Measurements from ENCODE around the gene INF2. TPM values are rescaled to one million over a fixed set of nuclear protein-coding genes. Genes with fewer than 3 reads are reported as not detected.

The INF2 gene
- total and polyA plus RNA-seq, 2 experiments from 2014 or later: 36.7 to 75.5 TPM

- Histone ChIP-seq H3F3A (replicated peaks; ENCODE audit: low read depth) (0 out of 2 replicates have a peak, but pooled peaks cover 2% of the 10 kb centered on the region), H4K20me1 (replicated peaks; ENCODE audit: insufficient read depth) (peaks cover 3% of the 10 kb centered on the region; the same call in 1 of the 2 replicates), H3K36me3 (ENCODE audit: insufficient read depth) (peaks cover 3% of the 10 kb centered on the region; the same call in 1 of the 2 replicates), H2AFZ (no peak overlapping the region), H3K27me3 (ENCODE audit: insufficient read depth) (no peaks in the 10 kb centered on the region), H3K79me2 (replicated peaks; ENCODE audit: insufficient read depth) (peaks cover 6% of the 10 kb centered on the region; the same call in 1 of the 2 replicates), H3K4me2 (no peak overlapping the region), H3K4me1 (ENCODE audit: insufficient read depth) (peaks cover 23% of the 10 kb centered on the region), H3K9me2 (ENCODE audit: insufficient read depth) (no peaks in the 10 kb centered on the region), H3K27ac (ENCODE audit: low read depth) (no peak overlapping the region), H3K4me3 (no peak overlapping the region)
- ATAC-seq (no peak), DNase-seq (ENCODE audit: low spot score) (no peak)
- no peak overlapping the region for H3K4me3 Mint-ChIP-seq
- no peak overlapping the region; the same call in 1 of the 2 replicates for H3K27ac Mint-ChIP-seq
- H3K36me3 Mint-ChIP-seq (ENCODE audit: low read depth): peaks cover 17% of the 10 kb centered on the region
- peaks cover 7% of the 10 kb centered on the region for H3K27me3 Mint-ChIP-seq (ENCODE audit: insufficient read depth, low read depth, poor library complexity)
- peaks cover 31% of the 10 kb centered on the region for H3K4me1 Mint-ChIP-seq
- peaks cover 4% of the 10 kb centered on the region for H3K9me3 Mint-ChIP-seq
- TF ChIP-seq POLR2AphosphoS5 (IDR thresholded peaks at IDR 0.05; ENCODE audit: low read depth) (no peak), EZH2phosphoT487 (IDR thresholded peaks at IDR 0.05; ENCODE audit: unreplicated experiment) (no peak), ZNF462 (CRISPR knock-in tag; IDR thresholded peaks at IDR 0.05) (no peak), ZNF114 (CRISPR knock-in tag; IDR thresholded peaks at IDR 0.05) (no peak), JUNB (IDR thresholded peaks at IDR 0.05; ENCODE audit: unreplicated experiment) (no peak), ETS1 (IDR thresholded peaks at IDR 0.05) (no peak), CTCF (conservative IDR thresholded peaks at IDR 0.05; ENCODE audit: low read depth in 2 of 2) (no peak), REST (IDR thresholded peaks at IDR 0.05; ENCODE audit: unreplicated experiment) (no peak), NANOG (IDR thresholded peaks at IDR 0.05; ENCODE audit: borderline replicate concordance) (no peak), CREB1 (CRISPR knock-in tag; IDR thresholded peaks at IDR 0.05; ENCODE audit: low read depth) (no peak), EZH2 (IDR thresholded peaks at IDR 0.05; ENCODE audit: low read depth, unreplicated experiment) (no peak), STAT1 (IDR thresholded peaks at IDR 0.05; ENCODE audit: unreplicated experiment) (no peak), ZNF331 (CRISPR knock-in tag; IDR thresholded peaks at IDR 0.05; ENCODE audit: low read depth) (no peak)
These were observed 9.4 kb downstream of the INF2 start for GRCh38 chr14:104698688-104699425.
